Myocyte (in vitro differentiated cells): ENCODE measurements around the gene MTCL1. TPM values are rescaled to one million over a fixed set of nuclear protein-coding genes. Genes with fewer than 3 reads are reported as not detected.

Experiments
- DNase-seq: peaks from one replicate; pipeline ENCODE4 v3.0.0-alpha.2; 2012; ENCODE audit warnings: low read depth
- total RNA-seq: library from RNA; depleted of rRNA; stranded (reverse); fragments of >200 nt; gene quantifications from 2 replicates; pipeline ENCODE4 v1.2.3, GENCODE V29; 2014

MTCL1 gene
- total RNA-seq, 1 donor from 2014 or later: 65.7 TPM

- no peak for DNase-seq
Observed at GRCh38 chr18:8826971-8827370, 121.6 kb downstream of the MTCL1 start.

- no peak for DNase-seq
Observed at GRCh38 chr18:8828300-8828699, 122.9 kb downstream of the MTCL1 start.

- DNase-seq: no peak
Observed at GRCh38 chr18:8828798-8829197, 123.4 kb downstream of the MTCL1 start.

GRCh38 chr18:8830067-8831060 is 125.0 kb downstream of the MTCL1 start:
- DNase-seq: no peak

- DNase-seq: no peak
Observed at GRCh38 chr18:8831112-8831511, 125.8 kb downstream of the MTCL1 start.

- DNase-seq: no peak
Observed at GRCh38 chr18:8831531-8831930, 126.2 kb downstream of the MTCL1 start.

- DNase-seq: no peak
Observed at GRCh38 chr18:8833480-8833879, 128.1 kb downstream of the MTCL1 start.

GRCh38 chr18:8834881-8835280 is 129.5 kb downstream of the MTCL1 start:
- peak; percentile 84 for DNase-seq

- peak; percentile 99 for DNase-seq
Observed at GRCh38 chr18:8835521-8835953, 130.2 kb downstream of the MTCL1 start.

GRCh38 chr18:8839281-8839680 is 133.9 kb downstream of the MTCL1 start:
- DNase-seq: peak; percentile 91

GRCh38 chr18:8841781-8842485 is 136.6 kb downstream of the MTCL1 start:
- DNase-seq: peak; percentile 29

- no peak for DNase-seq
Observed at GRCh38 chr18:8842506-8842905, 137.2 kb downstream of the MTCL1 start.

- no peak for DNase-seq
Observed at GRCh38 chr18:8843005-8843404, 137.6 kb downstream of the MTCL1 start.

- no peak for DNase-seq
Observed at GRCh38 chr18:8844721-8845148, 139.4 kb downstream of the MTCL1 start.

- no peak for DNase-seq
Observed at GRCh38 chr18:8845506-8845905, 140.2 kb downstream of the MTCL1 start.

GRCh38 chr18:8847066-8847755 is 141.9 kb downstream of the MTCL1 start:
- DNase-seq: no peak

- DNase-seq: no peak
Observed at GRCh38 chr18:8847900-8848299, 142.5 kb downstream of the MTCL1 start.

GRCh38 chr18:8848541-8848940 is 143.2 kb downstream of the MTCL1 start:
- no peak for DNase-seq

GRCh38 chr18:8849696-8850095 is 144.3 kb downstream of the MTCL1 start:
- DNase-seq: no peak

GRCh38 chr18:8851659-8852058 is 146.3 kb downstream of the MTCL1 start:
- DNase-seq: no peak

GRCh38 chr18:8854550-8854949 is 149.2 kb downstream of the MTCL1 start:
- no peak for DNase-seq

GRCh38 chr18:8854962-8855361 is 149.6 kb downstream of the MTCL1 start:
- DNase-seq: no peak
